Effector CD8-positive, alpha-beta T cell (primary cell): ENCODE results near the gene NCL.
A peak's percentile ranks its signal among the peaks of the same experiment; 100 is the strongest.

Source experiments
- DNase-seq: peaks from one replicate; lab custom pipeline; 2025; lab: John Stamatoyannopoulos, UW
- total RNA-seq, 4 experiments: gene quantifications; one replicate each; lab custom pipeline; 2026; lab: John Stamatoyannopoulos, UW

NCL gene
- total RNA-seq: 345 to 776 (median 512) reads per million in 4 experiments

GRCh38 chr2:231463698-231464575, at the start of gene NCL:
Gene NCL (minus strand): TSS chr2:231464484. CDS start chr2:231464353, 131 bp downstream.
- DNase-seq: peak; percentile 86

GRCh38 chr2:231513746-231514224, 49.5 kb upstream of the NCL start:
- DNase-seq: no peak

DNA sequence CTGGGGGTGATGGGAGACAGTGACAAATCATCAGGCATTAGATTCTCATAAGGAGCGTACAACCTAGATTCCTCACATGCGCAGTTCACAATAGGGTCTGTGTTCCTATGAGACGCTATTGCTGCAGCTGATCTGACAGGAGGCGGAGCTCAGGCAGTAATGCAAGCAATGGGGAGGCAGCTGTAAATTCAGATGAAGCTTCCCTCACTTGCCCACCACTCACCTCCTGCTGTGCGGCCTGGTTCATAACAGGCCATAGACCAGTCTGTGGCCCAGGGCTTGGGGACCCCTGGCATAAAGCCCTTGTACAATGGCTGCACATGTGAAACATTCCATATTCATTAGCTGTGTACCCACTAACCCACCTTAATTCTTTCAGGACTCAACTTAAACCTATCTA, 47.9 kb upstream of the NCL start:
- no peak for DNase-seq

- DNase-seq: no peak
Measured at GRCh38 chr2:231503766-231504165, 39.5 kb upstream of the NCL start.

DNA sequence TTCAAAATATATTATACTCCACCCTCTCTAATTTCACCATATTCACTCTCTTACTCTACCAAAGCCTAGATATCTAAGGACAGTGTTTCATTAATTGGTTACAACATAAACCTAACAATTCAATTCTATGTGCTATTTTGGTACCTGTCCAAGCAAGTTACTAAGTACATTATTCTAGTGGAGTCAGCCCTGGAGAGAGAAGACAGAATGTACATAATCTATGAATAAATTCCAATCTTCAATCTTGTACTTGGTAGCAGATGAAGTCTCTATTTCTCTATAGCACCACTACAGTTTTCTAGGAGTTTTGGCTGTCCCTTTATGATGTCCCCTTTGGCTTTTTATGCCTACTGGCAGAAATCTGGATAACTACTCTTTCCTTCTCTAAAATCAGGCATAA, 38.3 kb upstream of the NCL start:
- no peak for DNase-seq

- no peak for DNase-seq
Measured at GRCh38 chr2:231497651-231498050, 33.4 kb upstream of the NCL start.

DNA sequence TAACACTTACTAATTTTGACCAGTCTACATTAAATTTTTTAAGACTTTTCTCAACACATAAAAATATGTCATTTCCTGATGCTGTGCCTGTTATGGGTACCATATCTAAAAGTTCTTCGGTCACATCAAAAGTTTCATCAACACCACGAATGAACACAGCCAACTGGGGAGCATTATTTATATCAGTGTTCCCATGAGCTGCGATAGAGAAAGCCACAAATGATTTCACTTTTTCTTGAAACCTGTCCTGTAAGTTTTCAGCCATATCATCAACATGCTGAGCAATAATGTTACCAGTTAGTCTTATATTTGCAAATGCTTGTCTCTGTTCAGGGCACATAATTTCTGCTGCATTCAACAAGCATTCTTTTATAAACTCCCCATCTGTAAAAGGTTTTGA, 30.4 kb upstream of the NCL start:
- no peak for DNase-seq

GRCh38 chr2:231490801-231491200, 26.5 kb upstream of the NCL start:
- no peak for DNase-seq

DNA sequence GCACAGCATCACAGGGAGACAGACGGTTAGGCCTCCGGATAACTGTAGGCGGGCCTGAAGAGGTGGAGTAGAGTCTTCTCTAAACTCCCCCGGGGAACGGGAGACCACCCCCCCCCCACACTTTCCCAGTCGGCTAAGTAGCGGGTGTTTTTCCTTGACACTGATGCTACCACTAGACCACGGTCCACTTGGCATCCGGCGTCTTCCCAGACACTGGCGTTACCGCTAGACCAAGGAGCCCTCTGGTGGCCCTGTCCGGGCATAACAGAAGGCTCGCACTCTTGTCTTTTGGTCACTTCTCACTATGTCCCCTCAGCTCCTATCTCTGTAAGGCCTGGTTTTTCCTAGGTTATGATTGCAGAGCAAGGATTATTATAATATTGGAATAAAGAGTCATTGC, 25.7 kb upstream of the NCL start:
- DNase-seq: no peak

DNA sequence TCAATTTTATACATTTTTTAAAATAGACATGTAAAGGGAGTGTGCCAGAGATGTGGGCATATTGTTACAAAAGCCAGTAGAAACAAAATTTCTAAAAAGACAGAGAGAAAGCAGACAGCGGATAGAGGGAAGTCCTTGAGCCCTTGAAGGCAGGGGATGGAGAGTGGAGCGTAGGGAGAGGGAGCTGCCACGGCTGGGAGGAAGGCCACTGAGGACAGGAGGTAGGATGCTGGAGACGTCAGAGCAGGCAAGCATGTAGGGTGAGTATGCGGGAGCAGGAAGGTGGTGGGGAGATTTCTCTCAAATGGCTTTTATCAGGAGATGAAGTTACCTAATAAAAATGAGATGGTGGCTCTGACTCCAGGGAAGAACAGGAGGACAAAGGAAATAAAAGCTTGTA, 24.0 kb upstream of the NCL start:
- no peak for DNase-seq

DNA sequence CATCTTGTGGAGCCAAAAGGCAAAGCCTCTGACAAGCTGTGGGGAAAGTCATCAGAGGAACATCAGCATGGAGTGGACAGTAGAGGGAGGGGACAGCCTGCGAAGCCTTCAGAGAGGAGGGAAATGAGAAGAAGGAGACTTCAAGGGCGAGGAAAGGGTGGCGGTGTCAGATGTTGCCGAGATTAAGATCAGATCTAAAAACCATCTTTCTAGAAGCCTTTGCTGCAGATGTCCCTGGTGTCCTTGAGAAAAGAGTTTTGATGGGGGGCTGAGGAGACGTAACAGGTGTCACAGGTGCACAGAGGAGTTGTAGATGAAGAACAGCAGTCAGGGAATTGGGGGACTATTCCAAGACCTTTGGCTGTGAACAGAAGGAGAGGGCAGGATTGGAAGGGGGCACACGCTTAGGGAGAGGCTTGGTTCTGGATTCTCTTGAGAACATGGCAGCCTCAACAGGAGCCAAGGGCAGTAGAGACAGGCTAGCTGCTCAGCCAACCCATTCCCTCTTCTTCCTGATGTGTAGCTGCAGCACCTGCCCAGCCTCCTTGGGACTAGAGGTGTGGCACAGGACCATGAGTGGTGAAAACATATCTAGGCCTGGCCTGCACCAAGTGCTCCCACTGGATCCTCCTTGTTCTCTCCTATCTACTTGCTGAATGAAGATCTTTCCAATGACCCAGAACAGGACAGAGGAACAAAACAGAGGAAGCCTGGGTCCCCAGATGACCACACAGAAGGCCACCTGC, 22.7 kb upstream of the NCL start:
- no peak for DNase-seq

- peak; percentile 6 for DNase-seq
Measured at GRCh38 chr2:231483398-231484329, 19.4 kb upstream of the NCL start.

- peak; percentile 52 for DNase-seq
Measured at GRCh38 chr2:231482806-231483391, 18.6 kb upstream of the NCL start.

GRCh38 chr2:231480781-231481180, 16.5 kb upstream of the NCL start:
- DNase-seq: no peak

- no peak for DNase-seq
Measured at GRCh38 chr2:231479455-231479854, 15.2 kb upstream of the NCL start.

DNA sequence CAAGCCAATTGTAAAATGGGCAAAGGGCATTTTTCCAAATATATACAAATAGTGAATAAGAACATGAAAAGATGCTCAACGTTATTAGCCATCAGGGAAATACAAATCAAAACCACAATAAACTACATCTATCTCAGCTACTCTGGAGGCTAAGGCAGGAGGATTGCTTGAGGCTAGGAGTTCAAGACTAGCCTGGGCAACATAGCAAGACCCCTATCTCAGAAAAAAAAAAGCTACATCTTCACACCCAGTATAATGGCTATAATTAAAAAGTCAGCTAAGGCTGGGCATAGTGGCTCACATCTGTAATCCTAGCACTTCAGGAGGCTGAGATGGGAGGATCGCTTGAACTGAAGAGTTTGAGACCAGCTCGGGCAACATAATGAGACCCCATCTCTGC, 12.6 kb upstream of the NCL start:
- no peak for DNase-seq

GRCh38 chr2:231475965-231476364, 11.7 kb upstream of the NCL start:
- no peak for DNase-seq

DNA sequence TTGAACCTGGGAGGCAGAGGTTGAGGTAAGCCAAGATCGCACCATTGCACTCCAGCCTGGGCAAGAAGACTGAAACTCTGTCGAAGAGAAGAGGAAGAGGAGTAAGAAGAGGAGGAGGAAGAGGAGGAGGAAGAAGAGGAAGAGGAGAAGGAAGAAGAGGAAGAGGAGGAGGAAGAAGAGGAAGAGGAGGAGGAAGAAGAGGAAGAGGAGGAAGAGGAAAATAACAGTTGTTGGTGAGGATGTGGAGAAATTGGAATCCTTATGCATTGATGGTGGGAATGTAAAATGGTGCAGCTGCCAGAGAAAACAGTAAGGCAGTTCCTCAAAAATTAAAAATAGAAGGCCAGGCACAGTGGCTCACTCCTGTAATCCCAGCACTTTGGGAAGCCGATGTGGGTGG, 8.5 kb upstream of the NCL start:
- DNase-seq: no peak

- DNase-seq: no peak
Measured at GRCh38 chr2:231470246-231470900, 6.1 kb upstream of the NCL start.

GRCh38 chr2:231469583-231469950, 5.3 kb upstream of the NCL start:
- no peak for DNase-seq
